HG03095 (cell line): ENCODE measurements around the gene RUNX2.
A peak's percentile ranks its signal among the peaks of the same experiment; 100 is the strongest.

Experiments used
- ATAC-seq: cut with Tn5 transposase; IDR thresholded peaks from one replicate; pipeline ENCODE4 v1.9.1; 2021; ENCODE audit warnings: moderate library complexity; ENCODE audit not compliant: unreplicated experiment

The RUNX2 gene

GRCh38 chr6:45479834-45480751 lies 152.0 kb downstream of the RUNX2 start:
- ATAC-seq, result peak; percentile 90

GRCh38 chr6:45480752-45481415 lies 152.8 kb downstream of the RUNX2 start:
- no peak for ATAC-seq

- ATAC-seq, result no peak
Measured at GRCh38 chr6:45483021-45483420, 154.9 kb downstream of the RUNX2 start.

- no peak for ATAC-seq
Measured at GRCh38 chr6:45483501-45483900, 155.4 kb downstream of the RUNX2 start.

GRCh38 chr6:45486736-45487135 lies 158.6 kb downstream of the RUNX2 start:
- ATAC-seq, result no peak

- no peak for ATAC-seq
Measured at GRCh38 chr6:45487645-45488044, 159.5 kb downstream of the RUNX2 start.

- no peak for ATAC-seq
Measured at GRCh38 chr6:45488269-45488668, 160.1 kb downstream of the RUNX2 start.

GRCh38 chr6:45488889-45489288 lies 160.8 kb downstream of the RUNX2 start:
- ATAC-seq, result no peak

GRCh38 chr6:45491048-45491735 lies 163.1 kb downstream of the RUNX2 start:
- ATAC-seq, result no peak

- ATAC-seq, result no peak
Measured at GRCh38 chr6:45491874-45492273, 163.7 kb downstream of the RUNX2 start.

GRCh38 chr6:45493761-45494160 lies 165.6 kb downstream of the RUNX2 start:
- ATAC-seq, result no peak

- ATAC-seq, result no peak
Measured at GRCh38 chr6:45494416-45495135, 166.4 kb downstream of the RUNX2 start.

- no peak for ATAC-seq
Measured at GRCh38 chr6:45495429-45496084, 167.4 kb downstream of the RUNX2 start.

GRCh38 chr6:45496085-45496433 lies 167.9 kb downstream of the RUNX2 start:
- ATAC-seq, result no peak

GRCh38 chr6:45498591-45498990 lies 170.5 kb downstream of the RUNX2 start:
- ATAC-seq, result no peak

GRCh38 chr6:45500924-45501816 lies 173.0 kb downstream of the RUNX2 start:
- no peak for ATAC-seq

GRCh38 chr6:45502456-45502855 lies 174.3 kb downstream of the RUNX2 start:
- no peak for ATAC-seq

GRCh38 chr6:45504947-45505346 lies 176.8 kb downstream of the RUNX2 start:
- no peak for ATAC-seq

GRCh38 chr6:45505470-45505869 lies 177.3 kb downstream of the RUNX2 start:
- ATAC-seq, result no peak

GRCh38 chr6:45507186-45507585 lies 179.1 kb downstream of the RUNX2 start:
- no peak for ATAC-seq
